Endometrium (tissue), 2 donors: ENCODE measurements around the gene ACP7.
"Not testable (repeated sequence)": the region's sequence is repeated elsewhere in the genome, so short reads cannot be mapped to it uniquely, and the experiment has no call there.

Experiments
- FAIRE-seq: peaks from 2 replicates; lab custom pipeline; 2012; peaks lifted over from hg19 to GRCh38; lab: Jason Lieb, UNC
- donor health status: control.
- donor health status: control.

Gene ACP7

DNA sequence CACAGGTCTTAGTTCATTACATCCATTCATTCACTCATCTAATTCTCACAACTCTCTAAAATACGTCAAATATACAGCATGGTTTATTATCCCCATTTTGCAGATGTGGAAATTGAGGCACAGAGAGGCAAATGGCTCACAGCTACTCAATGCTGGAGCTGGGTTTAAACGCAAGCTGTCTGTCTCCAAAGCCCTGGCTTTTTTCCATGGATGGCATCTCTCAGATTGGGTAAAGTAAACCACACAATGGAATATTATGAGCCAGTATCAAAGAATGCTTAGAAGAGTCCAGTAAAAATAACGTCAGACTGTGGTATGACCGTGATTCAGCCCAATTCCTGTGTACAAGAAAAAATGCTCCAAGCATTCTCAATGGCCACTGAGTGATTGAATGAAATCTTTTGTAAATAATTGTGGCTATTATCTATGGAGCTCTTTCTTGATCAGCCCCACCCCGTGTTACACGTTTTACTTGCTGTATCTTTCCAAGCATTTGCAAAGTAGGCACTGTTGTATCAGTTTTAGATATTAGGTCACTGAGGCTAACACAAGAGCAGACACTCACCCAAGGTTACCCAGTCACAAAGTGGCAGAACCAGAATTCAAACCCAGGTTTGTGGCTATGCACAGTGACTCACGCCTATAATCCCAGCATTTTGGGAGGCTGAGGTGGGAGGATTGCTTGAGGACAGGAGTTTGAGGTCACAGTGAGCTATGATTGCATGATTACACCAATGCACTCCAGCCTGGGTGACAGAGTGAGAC, 5.5 kb upstream of the ACP7 start:
- FAIRE-seq: no peak

DNA sequence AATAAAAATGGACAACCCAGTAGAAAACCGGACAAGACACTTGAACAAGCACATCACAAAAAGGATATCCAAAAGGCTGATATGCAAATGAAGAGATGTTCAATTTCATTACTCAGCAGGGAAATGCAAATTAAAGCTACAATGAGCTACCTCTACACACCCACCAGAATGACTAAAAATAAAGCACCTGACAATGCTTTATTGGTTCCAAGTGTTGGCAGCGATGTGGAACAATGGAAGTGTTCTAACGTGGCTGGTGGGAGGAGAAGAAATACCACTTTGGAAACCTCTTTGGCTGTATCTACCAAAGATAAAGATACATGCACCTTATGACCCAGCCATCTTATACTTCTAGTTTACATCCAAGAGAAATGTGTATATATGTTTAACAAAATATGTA, 3.7 kb upstream of the ACP7 start:
- FAIRE-seq: no peak

DNA sequence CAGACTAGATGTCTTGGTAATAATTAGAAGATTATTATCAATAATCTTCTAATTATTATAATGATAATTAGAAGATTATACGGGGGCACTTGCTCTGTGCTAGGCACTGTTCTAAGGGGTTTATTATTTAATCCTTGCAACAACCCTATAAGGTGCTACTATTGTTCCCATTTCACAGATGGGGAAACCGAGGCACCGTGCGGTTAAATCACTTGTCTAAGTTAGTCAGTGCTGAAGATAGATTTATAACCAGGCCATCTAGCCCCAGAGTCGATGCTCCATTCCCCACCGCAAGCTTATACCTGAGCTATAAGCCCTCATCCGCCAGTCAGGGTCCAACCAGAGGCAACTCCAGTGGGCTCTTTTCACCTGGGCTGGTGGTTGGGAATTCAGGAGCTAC, 2.0 kb upstream of the ACP7 start:
- no peak for FAIRE-seq

DNA sequence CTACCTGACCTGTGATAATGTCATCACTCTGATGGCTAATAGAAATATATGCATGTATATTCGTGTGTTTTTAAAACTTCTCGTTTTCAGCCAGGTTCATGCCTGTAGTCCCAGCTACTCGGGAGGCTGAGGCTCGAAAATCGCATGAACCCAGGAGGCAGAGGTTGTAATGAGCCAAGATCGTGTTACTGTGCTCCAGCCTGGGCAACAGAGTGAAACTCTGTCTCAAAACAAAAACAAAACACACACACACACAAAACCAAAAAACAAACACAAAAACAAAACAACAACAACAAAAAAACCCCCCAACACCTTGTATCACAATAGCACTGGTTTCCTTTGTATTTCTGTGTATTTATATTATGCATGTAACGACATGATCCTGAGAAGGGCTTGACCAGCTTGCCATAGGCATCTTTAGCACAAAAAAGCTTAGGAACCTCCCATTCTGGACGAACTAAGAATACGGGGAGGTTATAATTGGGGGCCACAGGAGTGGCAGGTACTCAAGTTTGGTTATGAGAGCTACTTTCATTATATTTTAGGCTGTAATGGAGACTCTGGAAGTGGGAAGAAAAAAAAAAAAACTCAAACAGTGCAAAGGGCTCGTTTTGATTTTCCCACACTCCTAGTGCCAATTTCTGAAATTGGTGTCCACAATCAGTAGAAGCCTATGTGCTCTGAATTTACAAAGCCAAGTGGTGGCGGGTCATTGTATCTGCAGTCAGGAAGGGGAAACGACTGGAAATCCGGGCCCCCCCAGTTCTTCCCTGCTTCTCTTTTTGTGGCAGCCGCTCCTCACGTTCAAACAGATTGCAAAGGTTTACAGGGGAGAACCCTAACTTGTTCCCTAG, 1.2 kb upstream of the ACP7 start:
- FAIRE-seq: no peak

DNA sequence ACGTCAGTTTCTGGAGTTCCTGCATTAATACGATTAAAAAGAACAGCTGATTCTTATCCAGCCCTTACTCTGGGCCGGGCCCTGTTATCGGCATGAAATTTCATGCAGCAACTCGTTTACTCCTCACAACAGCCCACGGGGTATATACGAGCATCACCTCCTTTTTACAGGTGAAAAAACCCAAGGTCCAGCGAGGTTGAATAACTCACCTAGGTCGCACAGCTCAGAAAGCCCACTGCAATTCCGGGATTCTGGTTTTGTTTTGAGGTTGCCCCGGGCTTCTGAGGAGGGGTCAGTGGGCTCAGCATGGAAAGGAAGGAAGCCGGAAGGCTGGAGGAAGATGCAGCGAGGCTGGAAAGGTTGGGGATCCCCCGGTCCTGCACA, 577 bp upstream of the ACP7 start:
- FAIRE-seq: no peak

DNA sequence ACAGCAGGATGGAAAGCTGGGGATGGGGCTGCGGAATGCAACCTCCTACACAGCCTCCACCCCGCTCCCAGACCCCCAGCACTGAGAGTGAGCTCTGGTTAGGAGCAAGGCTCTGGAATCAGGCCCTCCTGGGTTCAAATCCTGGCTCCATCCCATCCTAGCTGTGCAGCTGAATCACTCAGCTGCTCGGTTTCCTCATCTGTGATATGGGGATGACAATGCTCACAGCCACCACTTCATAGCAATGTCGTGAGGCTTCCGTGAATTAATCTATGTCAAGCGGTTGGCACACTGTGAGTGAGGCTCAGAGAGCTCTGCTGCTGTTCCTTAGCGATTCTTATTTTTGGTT, 538 bp downstream of the ACP7 start:
- FAIRE-seq: no peak

DNA sequence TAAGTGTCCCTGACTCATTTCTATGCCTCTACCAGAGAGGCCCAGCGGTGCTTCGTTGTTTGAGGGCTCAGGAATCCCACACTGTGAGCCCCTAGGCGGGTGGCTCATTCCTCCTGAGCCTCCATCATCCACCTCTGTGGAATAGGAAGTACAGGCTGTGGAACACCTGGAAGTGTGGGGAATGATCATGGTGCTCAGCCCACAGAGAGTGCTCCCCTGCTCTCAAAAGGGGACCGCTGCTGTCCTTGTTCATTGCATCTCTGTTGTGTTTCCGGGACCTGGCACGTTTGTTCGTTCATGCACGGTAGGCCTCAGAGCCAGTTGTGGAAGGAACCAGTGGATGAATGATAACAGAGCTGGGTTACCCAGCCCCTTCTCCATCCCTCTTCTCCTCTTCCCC, 1.2 kb downstream of the ACP7 start:
- no peak for FAIRE-seq

DNA sequence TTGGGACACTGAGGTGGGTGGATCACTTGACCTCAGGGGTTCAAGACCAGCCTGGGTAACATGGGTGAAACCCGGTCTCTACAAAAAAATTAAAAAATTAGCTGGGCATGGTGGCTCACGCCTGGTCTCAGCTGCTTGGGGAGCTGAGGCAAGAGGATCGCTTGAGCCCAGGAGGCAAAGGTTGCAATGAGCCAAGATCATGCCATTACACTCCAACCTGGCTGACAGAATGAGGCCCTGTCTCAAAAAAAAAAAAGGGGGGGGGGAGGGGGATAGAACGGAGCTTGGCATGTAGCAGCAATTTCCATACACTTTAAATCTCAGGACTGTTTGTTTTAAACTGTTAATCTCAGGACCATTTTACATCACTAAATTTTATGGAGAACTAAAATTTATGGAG, 2.2 kb downstream of the ACP7 start:
- FAIRE-seq: no peak

DNA sequence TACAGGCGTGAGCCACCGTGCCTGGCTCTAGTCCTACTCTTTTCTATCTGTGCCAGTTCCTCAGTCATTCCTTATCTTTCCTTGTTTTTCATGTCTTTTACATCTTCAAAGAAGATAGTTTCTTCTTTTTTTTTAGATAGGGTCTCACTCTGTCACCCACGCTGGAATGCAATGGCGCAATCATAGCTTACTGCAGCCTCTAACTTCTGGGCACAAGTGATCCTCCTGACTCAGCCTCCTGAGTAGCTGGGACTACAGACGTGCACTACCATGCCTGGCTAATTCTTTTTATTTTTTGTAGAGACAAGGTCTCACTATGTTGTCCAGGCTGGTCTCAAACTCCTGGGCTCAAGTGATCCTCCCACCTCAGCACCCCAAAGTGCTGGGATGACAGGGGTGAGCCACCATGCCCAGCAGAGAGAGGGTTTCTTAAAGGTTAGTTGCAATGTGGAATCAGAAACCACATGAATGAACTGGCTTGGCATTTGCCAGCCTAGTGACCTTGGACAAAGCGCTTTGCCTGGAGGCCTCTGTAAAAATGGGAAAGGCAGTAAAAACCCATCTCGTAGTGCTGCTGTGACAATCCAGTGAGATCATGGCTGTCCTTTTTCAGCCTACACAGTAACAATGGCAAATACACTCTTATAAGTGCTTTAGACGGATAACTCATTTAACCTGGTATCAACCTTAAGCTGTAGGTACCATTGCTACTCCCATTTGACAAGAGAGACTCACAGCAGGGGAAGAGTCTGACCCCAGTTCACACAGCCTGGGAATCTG, 3.9 kb downstream of the ACP7 start:
- no peak for FAIRE-seq

DNA sequence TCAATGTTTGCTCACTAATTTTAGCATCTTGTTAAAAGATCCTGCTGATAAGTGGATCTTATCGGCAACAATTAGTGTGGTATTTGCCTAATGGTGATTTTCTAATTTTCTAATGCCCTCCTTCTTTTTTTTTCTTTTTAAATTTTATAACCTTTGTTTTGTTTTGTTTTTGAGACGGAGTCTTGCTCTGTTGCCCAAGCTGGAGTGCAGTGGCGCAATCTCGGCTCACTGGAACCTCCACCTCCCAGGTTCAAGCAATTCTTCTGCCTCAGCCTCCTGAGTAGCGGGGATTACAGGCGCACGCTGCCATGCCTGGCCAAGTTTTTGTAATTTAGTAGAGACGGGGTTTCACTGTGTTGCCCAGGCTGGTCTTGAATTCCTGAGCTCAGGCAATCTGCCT, 5.8 kb downstream of the ACP7 start:
- FAIRE-seq: not testable (repeated sequence)

DNA sequence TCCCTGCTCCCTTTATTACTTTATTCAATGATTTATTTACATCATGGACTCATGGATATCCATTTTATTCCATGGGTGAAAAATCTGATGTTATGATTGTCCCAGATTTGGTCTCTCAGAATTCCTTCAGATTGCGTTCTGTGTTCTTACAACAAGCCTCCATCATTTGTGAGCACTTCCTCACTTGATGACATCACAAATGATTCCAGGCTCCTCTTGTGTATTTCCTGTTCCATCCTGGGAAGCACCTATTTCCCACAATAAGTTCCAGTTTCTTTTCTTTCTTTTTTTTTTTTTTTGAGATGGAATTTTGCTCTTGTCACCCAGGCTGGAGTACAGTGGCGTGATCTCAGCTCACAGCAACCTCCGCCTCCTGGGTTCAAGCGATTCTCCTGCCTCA, 6.7 kb downstream of the ACP7 start:
- FAIRE-seq: no peak

DNA sequence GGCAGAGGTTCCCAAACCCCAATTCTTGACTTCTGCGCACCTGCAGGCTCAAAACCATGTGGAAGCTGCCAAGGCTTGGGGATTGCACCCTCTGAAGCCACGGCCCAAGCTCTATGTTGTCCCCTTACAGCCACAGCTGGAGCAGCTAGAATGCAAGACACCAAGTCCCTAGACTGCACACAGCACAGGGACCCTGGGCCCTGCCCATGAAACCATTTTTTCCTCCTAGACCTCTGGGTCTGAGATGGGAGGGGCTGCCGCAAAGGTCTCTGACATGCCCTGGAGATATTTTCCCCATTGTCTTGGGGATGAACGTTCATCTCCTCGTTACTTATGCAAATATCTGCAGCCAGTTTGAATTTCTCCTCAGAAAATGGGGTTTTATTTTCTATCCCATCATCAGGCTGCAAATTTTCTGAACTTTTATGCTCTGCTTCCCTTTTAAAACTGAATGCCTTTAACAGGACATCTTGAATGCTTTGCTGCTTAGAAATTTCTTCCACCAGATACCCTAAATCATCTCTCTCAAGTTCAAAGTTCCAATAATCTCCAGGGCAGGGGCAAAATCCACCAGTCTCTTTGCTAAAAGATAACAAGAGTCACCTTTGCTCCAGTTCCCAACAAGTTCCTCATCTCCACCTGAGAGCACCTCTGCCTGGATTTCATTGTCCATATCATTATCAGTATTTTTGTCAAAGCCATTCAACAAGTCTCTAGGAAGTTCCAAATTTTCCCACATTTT, 11.8 kb downstream of the ACP7 start:
- not testable (repeated sequence) for FAIRE-seq

DNA sequence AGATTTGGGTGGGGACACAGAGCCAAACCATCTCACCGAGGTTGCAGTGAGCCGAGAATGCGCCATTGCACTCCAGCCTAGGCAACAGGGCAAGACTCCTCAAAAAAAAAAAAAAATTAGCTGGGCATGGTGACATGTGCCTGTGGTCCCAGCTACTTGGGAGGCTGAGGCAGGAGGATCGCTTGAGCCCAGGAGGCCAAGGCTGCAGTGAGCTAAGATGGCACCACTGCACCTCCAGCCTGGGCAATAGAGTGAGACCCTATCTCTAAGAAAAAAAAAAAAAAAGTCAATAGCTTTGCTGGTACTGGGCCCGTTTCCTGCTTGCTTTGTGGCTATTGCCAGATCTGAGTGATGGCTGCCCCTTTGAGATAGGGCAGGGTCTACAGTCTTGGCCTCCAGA, 13.1 kb downstream of the ACP7 start:
- FAIRE-seq: no peak

DNA sequence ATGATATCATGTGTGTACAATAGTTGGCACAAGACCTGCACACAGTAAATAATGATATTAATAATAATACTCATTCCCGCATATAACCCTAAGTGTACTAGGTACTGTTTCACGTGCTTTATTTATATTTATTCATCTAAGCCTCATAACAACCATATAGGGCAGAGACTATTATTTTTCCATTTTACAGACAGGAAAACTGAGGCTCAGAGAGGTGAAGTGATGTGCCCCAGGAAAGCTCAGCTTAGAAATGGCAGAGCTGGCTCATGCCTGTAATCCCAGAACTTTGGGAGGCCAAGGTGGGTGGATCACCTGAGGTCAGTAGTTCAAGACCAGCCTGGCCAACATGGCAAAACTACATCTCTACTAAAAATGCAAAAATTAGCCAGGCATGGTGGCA, 13.6 kb downstream of the ACP7 start:
- FAIRE-seq: no peak

DNA sequence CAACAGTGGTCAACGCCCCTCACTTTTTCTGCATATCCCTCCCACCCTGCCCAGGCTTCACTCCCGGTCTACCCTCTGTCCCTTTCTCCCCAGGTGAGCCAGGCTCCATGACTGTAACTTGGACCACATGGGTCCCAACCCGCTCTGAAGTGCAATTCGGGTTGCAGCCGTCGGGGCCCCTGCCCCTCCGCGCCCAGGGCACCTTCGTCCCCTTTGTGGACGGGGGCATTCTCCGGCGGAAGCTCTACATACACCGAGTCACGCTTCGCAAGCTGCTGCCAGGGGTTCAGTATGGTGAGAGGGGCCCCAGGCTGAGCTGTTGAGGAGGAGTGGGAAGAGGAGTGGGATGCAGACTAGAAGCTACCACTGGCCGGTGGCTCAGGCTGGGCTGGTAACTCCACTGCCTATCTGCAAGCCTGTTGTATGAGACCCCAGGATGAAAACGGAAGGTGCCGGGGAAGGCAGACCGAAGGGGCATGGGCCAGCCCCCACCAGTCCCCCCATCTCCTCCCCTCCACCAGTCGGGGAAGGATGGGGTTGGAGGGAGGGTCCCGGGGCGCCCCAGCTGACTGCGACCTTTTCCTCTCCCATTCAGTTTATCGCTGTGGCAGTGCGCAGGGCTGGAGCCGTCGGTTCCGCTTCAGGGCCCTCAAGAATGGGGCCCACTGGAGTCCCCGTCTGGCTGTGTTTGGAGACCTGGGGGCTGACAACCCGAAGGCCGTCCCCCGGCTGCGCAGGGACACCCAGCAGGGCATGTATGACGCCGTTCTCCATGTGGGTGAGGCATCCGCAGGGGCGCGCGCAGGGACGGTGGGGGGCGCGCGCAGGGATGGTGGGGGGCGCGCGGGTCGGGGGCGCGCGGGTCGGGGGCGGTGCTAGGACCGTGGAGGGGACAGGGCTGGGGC, 14.4 kb downstream of the ACP7 start:
- no peak for FAIRE-seq

DNA sequence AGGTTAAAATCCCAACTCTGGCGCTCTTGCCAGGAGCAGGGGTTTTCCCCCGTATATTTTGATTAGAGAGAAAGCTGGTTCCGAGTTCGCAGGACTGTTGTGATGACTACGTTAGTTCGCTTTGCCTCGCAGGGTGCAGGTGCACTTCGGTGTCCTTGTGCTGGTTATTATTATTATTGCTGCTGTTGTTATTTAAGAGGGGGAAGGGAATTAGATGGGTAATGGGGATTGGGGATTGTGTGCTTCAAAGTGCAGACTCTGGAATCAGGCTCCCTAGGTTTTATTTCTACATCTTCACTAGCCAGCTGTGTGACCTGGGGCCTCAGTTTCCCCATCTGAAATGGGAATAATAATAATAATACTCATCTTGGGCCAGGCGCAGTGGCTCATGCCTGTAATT, 15.2 kb downstream of the ACP7 start:
- no peak for FAIRE-seq

DNA sequence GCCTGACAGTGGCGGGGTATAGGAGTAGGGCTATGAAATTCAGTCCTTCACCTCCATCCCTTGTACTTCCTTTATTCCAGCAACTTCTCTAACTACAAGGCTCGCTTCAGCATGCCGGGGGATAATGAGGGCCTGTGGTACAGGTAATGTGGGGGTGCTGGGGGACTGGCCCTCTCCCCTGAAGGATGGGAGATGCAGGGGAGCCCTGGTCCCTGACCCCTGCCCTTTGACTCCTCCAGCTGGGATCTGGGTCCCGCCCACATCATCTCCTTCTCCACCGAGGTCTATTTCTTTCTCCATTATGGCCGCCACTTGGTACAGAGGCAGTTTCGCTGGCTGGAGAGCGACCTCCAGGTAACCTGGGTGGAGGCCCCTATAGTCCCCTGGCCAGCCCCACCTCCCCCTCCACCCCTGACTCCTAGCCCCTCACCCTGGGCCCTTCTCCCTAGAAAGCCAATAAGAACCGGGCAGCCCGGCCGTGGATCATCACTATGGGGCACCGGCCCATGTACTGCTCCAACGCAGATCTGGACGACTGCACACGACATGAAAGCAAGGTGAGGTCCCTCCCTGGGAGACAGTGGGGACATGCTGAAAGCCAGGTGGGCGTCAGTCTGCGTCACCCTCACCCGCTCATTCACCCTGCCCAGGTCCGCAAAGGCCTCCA, 16.5 kb downstream of the ACP7 start:
- no peak for FAIRE-seq

DNA sequence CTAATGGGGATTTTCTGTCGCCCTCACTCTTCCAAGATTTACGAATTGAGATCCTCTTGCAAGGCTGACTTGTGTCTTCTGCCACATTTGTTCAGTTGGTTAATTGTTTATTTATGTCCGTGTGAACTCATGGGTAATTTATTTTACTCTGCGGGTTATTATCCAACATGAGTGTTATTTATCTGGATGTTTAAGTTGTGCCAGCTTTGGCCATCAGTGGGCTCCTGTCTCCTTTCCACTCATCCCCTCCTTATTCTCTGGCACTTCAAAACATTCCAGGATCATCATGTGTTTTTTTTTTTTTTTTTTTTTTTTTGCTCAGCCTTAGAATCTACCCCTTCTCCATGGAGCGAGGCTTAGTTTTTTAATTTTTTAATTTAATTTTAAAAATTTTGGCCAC, 19.0 kb downstream of the ACP7 start:
- no peak for FAIRE-seq

DNA sequence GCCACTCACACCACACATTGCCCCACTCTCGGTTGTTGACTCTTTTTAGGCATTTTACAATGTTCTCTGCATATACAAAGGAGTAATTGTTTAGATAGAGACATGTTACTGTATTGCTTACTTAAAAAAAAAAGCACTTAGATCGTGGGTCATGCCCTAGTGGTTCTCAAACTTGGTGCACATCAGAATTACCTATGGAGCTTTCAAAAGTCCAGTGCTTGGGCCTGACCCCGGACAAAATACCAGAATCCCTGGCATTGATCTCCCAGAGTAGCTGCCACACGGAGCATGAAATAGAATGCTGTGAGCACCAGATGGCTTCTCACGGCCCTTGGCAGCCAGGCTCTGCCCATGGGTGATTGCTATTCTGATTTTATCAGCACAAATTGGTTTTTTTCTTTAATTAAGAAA, 20.0 kb downstream of the ACP7 start:
- FAIRE-seq: no peak

DNA sequence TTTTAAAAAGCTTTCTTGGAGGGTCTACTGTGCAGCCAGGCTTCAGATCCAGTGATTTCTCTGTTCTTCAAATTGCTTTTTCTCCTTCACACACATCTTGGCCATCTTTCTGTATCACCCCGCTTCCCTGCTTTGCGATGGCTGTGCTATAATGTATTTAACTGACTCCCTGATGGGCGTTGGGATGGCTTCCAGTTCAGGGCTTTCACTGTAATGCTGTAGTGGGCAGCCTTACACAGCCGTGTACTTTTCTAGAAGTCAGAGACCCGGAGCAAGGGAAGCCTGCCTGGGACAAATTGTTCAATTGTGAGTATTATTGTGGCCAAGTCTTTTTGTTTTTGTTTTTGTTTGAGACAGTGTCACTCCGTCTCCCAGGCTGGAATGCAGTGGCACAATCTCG, 22.0 kb downstream of the ACP7 start:
- no peak for FAIRE-seq

DNA sequence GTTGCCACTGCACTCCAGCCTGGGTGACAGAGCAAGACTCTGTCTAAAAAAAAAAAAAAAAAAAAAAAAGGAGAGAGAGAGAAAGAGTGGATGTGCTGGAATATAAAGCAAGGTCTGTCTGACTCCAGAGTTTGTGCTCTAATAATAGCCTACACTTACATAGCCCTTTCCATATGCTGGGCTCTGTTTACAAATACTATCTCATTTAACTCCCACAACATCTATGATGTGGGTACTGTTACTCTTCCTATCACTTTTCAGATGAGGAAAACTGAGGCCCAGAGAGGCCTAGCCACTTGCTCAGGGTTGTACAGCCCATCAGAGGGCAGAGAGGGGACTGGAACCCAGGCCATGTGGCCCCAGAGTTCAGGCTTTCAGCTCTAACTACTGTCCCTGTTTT, 25.5 kb downstream of the ACP7 start:
- FAIRE-seq: no peak
